H1 (cell line): ENCODE results near the gene SVIL.

Experiments used
- CREB1 ChIP-seq: IDR thresholded peaks from 2 replicates; pipeline ENCODE4 v1.6.1; 2012; ENCODE audit warnings: inconsistent platforms
- EP300 ChIP-seq, 2 experiments: IDR thresholded peaks; 1 replicate in 1 of 2; 2 replicates in 1 of 2; pipeline ENCODE4 v1.6.1; 2011 to 2012; ENCODE audit warnings: low read depth in 2 of 2, low read length in 2 of 2, mild to moderate bottlenecking in 2 of 2, borderline replicate concordance in 1 of 2, inconsistent platforms in 1 of 2, moderate library complexity in 1 of 2
- EZH2 ChIP-seq: fragments of 200-600 bp; sonication (generic); IDR thresholded peaks from 2 replicates; pipeline ENCODE4 v1.7.1; 2012; ENCODE audit warnings: low read depth, mild to moderate bottlenecking, moderate library complexity, low read length, inconsistent platforms; ENCODE audit not compliant: severe bottlenecking
- GABPA ChIP-seq: IDR thresholded peaks from 2 replicates; pipeline ENCODE4 v1.6.1; 2011; ENCODE audit warnings: mild to moderate bottlenecking, low read length, moderate library complexity, borderline replicate concordance; ENCODE audit not compliant: insufficient read depth
- JUND ChIP-seq: IDR thresholded peaks from 2 replicates; pipeline ENCODE4 v1.6.1; 2011; ENCODE audit warnings: mild to moderate bottlenecking, improper control_type of control experiment, low read length
- MAFK ChIP-seq: IDR thresholded peaks from 2 replicates; pipeline ENCODE4 v1.6.1; 2012; ENCODE audit warnings: low read depth, mild to moderate bottlenecking, improper control_type of control experiment, low read length
- POLR2A ChIP-seq, 2 experiments: IDR thresholded peaks; 1 replicate in 1 of 2; 2 replicates in 1 of 2; pipeline ENCODE4 v1.6.1; 2011; ENCODE audit warnings: low read depth in 2 of 2, low read length in 2 of 2, mild to moderate bottlenecking in 2 of 2; ENCODE audit errors: control extremely low read depth in 1 of 2
- SP2 ChIP-seq: IDR thresholded peaks from 2 replicates; pipeline ENCODE4 v1.6.1; 2012; ENCODE audit warnings: mild to moderate bottlenecking, low read length, inconsistent platforms
- TAF1 ChIP-seq: IDR thresholded peaks from 2 replicates; pipeline ENCODE4 v1.6.1; 2011; ENCODE audit warnings: mild to moderate bottlenecking, low read depth, low read length
- TBP ChIP-seq: IDR thresholded peaks from 2 replicates; pipeline ENCODE4 v1.6.1; 2011; ENCODE audit warnings: low read depth, low read length, improper control_type of control experiment
- TF ChIP-seq, protein P1 (sequence below): IDR thresholded peaks from 2 replicates; pipeline ENCODE4 v1.6.1; 2012; ENCODE audit warnings: inconsistent platforms
- TF ChIP-seq, protein P2 (sequence below), 3 experiments: IDR thresholded peaks; 1 replicate in 2 of 3; 2 replicates in 1 of 3; pipeline versions ENCODE4 v1.5.1 to v1.6.1; 2011; ENCODE audit warnings: low read length in 3 of 3, mild to moderate bottlenecking in 3 of 3, inconsistent platforms in 2 of 3, low read depth in 1 of 3, moderate library complexity in 1 of 3; ENCODE audit not compliant: insufficient read depth in 1 of 3; ENCODE audit errors: control extremely low read depth in 1 of 3
- TF ChIP-seq, protein P3 (sequence below): IDR thresholded peaks from 2 replicates; pipeline ENCODE4 v1.6.1; 2011; ENCODE audit warnings: low read length, improper control_type of control experiment
- TF ChIP-seq, protein P4 (sequence below): IDR thresholded peaks from 2 replicates; pipeline ENCODE4 v1.6.1; 2012; ENCODE audit warnings: low read length, inconsistent platforms

DNA sequence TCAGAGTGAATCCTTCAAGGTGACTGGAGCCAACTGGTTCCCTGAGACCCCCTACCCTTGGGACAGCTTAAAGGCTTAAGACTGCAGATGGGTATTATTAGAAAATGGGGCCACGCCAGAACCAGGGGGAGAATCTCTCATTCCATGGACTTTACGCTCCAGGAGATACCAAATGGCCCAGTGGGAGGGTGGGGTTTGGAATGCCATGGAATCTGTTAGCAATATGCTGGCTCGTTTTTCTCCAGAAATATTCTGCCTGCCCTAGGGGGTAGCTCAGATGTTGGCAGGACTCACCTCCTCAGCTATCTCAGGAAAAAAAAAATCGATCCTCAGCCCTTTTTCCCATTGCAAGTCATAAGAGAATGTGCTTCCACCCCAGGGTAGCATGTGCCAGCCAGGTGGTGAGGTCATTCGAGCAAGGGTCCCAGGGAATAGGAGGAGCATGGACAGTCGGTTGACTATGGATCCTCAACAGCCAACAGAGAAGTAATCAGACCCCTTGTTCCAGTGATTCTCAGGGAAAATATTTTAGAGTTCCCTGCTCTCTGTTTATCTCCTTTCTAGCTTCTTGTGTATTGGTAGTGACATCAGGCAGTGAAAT lies 22.9 kb downstream of the SVIL start:
- TF ChIP-seq POLR2A (IDR thresholded peaks at IDR 0.05; ENCODE audit: control extremely low read depth in 1 of 2, low read depth in 2 of 2, low read length in 2 of 2) (no peak), GABPA (no peak), CREB1 (no peak), EZH2 (no peak), TAF1 (no peak), EP300 (IDR thresholded peaks at IDR 0.05; ENCODE audit: borderline replicate concordance in 1 of 2, low read depth in 2 of 2, low read length in 2 of 2) (no peak), MAFK (no peak), TBP (no peak), SP2 (no peak), JUND (peak; percentile 11; the same call in 1 of the 2 replicates)
- TF ChIP-seq, protein P1, sequence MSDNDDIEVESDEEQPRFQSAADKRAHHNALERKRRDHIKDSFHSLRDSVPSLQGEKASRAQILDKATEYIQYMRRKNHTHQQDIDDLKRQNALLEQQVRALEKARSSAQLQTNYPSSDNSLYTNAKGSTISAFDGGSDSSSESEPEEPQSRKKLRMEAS: no peak
- TF ChIP-seq, protein P2, sequence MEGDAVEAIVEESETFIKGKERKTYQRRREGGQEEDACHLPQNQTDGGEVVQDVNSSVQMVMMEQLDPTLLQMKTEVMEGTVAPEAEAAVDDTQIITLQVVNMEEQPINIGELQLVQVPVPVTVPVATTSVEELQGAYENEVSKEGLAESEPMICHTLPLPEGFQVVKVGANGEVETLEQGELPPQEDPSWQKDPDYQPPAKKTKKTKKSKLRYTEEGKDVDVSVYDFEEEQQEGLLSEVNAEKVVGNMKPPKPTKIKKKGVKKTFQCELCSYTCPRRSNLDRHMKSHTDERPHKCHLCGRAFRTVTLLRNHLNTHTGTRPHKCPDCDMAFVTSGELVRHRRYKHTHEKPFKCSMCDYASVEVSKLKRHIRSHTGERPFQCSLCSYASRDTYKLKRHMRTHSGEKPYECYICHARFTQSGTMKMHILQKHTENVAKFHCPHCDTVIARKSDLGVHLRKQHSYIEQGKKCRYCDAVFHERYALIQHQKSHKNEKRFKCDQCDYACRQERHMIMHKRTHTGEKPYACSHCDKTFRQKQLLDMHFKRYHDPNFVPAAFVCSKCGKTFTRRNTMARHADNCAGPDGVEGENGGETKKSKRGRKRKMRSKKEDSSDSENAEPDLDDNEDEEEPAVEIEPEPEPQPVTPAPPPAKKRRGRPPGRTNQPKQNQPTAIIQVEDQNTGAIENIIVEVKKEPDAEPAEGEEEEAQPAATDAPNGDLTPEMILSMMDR (IDR thresholded peaks at IDR 0.05; ENCODE audit: control extremely low read depth in 1 of 3, insufficient read depth in 1 of 3, low read depth in 1 of 3, low read length in 3 of 3): no peak
- TF ChIP-seq, protein P3, sequence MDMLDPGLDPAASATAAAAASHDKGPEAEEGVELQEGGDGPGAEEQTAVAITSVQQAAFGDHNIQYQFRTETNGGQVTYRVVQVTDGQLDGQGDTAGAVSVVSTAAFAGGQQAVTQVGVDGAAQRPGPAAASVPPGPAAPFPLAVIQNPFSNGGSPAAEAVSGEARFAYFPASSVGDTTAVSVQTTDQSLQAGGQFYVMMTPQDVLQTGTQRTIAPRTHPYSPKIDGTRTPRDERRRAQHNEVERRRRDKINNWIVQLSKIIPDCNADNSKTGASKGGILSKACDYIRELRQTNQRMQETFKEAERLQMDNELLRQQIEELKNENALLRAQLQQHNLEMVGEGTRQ: no peak
- TF ChIP-seq, protein P4, sequence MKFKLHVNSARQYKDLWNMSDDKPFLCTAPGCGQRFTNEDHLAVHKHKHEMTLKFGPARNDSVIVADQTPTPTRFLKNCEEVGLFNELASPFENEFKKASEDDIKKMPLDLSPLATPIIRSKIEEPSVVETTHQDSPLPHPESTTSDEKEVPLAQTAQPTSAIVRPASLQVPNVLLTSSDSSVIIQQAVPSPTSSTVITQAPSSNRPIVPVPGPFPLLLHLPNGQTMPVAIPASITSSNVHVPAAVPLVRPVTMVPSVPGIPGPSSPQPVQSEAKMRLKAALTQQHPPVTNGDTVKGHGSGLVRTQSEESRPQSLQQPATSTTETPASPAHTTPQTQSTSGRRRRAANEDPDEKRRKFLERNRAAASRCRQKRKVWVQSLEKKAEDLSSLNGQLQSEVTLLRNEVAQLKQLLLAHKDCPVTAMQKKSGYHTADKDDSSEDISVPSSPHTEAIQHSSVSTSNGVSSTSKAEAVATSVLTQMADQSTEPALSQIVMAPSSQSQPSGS: no peak
